ENCODE results near the gene SLC22A7.
"Not testable (repeated sequence)": the region's sequence is repeated elsewhere in the genome, so short reads cannot be mapped to it uniquely, and the experiment has no call there.

Gene SLC22A7

GRCh38 chr6:43303006-43303405 lies 4.9 kb downstream of the SLC22A7 start:
- not testable (repeated sequence) for DNase-seq

- no peak for DNase-seq
Observed at GRCh38 chr6:43303751-43304331, 5.8 kb downstream of the SLC22A7 start.

- no peak for DNase-seq
Observed at GRCh38 chr6:43304361-43304760, 6.3 kb downstream of the SLC22A7 start.

- DNase-seq: no peak
Observed at GRCh38 chr6:43304882-43305281, 6.8 kb downstream of the SLC22A7 start.

- DNase-seq: no peak
Observed at GRCh38 chr6:43306086-43306485, 8.0 kb downstream of the SLC22A7 start.

- DNase-seq: no peak
Observed at GRCh38 chr6:43307451-43308100, 9.5 kb downstream of the SLC22A7 start.

GRCh38 chr6:43308101-43308989 lies 10.3 kb downstream of the SLC22A7 start, which contains the start of gene CRIP3:
Gene CRIP3, minus strand, starts transcription at chr6:43308826. Its CDS starts 34 bp downstream, at chr6:43308792.
- DNase-seq: no peak

- no peak for DNase-seq
Observed at GRCh38 chr6:43308990-43309477, 11.0 kb downstream of the SLC22A7 start.

- DNase-seq: peak; percentile 59
Observed at GRCh38 chr6:43310134-43310533, 12.1 kb downstream of the SLC22A7 start.

GRCh38 chr6:43310624-43311023 lies 12.6 kb downstream of the SLC22A7 start:
- DNase-seq: peak; percentile 53

GRCh38 chr6:43311666-43312065 lies 13.6 kb downstream of the SLC22A7 start:
- DNase-seq: peak; percentile 78

GRCh38 chr6:43313813-43314212 lies 15.8 kb downstream of the SLC22A7 start:
- DNase-seq: no peak

- peak; percentile 35 for DNase-seq
Observed at GRCh38 chr6:43318011-43318410, 20.0 kb downstream of the SLC22A7 start.

GRCh38 chr6:43325876-43326275 lies 27.8 kb downstream of the SLC22A7 start:
- DNase-seq: no peak

- no peak for DNase-seq
Observed at GRCh38 chr6:43328528-43328927, 30.5 kb downstream of the SLC22A7 start.

GRCh38 chr6:43331470-43331869 lies 33.4 kb downstream of the SLC22A7 start:
- DNase-seq: no peak

GRCh38 chr6:43331891-43332290 lies 33.8 kb downstream of the SLC22A7 start:
- peak; percentile 78 for DNase-seq

- peak; percentile 50 for DNase-seq
Observed at GRCh38 chr6:43334466-43335095, 36.5 kb downstream of the SLC22A7 start.

GRCh38 chr6:43335469-43335868 lies 37.4 kb downstream of the SLC22A7 start:
- no peak for DNase-seq

GRCh38 chr6:43336382-43336781 lies 38.3 kb downstream of the SLC22A7 start:
- no peak for DNase-seq

GRCh38 chr6:43338243-43338642 lies 40.2 kb downstream of the SLC22A7 start:
- no peak for DNase-seq

- no peak for DNase-seq
Observed at GRCh38 chr6:43339168-43339567, 41.1 kb downstream of the SLC22A7 start.

GRCh38 chr6:43346243-43346642 lies 48.2 kb downstream of the SLC22A7 start:
- not testable (repeated sequence) for DNase-seq

All from inflammatory macrophage treated with lipopolysaccharide for 4 hours (primary cell).